ENCODE measurements around the gene IL34.

IL34 gene

GRCh38 chr16:70682239-70683145 lies 36.1 kb downstream of the IL34 start:
- no peak overlapping the region for H3K9ac ChIP-seq (ENCODE audit: low read length)
- no peak overlapping the region for H2AFZ ChIP-seq (ENCODE audit: low read depth, low read length)
- no peaks in the 10 kb centered on the region for H3K27me3 ChIP-seq (ENCODE audit: low read depth, low read length)
- H3K79me2 ChIP-seq (ENCODE audit: low read length), result no peaks in the 10 kb centered on the region
- TF ChIP-seq EZH2phosphoT487 (IDR thresholded peaks at IDR 0.05; ENCODE audit: low read depth), result no peak
- TF ChIP-seq, protein P1, sequence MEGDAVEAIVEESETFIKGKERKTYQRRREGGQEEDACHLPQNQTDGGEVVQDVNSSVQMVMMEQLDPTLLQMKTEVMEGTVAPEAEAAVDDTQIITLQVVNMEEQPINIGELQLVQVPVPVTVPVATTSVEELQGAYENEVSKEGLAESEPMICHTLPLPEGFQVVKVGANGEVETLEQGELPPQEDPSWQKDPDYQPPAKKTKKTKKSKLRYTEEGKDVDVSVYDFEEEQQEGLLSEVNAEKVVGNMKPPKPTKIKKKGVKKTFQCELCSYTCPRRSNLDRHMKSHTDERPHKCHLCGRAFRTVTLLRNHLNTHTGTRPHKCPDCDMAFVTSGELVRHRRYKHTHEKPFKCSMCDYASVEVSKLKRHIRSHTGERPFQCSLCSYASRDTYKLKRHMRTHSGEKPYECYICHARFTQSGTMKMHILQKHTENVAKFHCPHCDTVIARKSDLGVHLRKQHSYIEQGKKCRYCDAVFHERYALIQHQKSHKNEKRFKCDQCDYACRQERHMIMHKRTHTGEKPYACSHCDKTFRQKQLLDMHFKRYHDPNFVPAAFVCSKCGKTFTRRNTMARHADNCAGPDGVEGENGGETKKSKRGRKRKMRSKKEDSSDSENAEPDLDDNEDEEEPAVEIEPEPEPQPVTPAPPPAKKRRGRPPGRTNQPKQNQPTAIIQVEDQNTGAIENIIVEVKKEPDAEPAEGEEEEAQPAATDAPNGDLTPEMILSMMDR (IDR thresholded peaks at IDR 0.05; ENCODE audit: low read depth, low read length), result no peak
- H3K4me1 ChIP-seq (ENCODE audit: low read length), result no peaks in the 10 kb centered on the region
- H4K20me1 ChIP-seq (ENCODE audit: insufficient read depth, low read length), result no peaks in the 10 kb centered on the region
- H3K36me3 ChIP-seq (replicated peaks; ENCODE audit: low read depth, low read length), result no peaks in the 10 kb centered on the region
- no peaks in the 10 kb centered on the region for H3K9me3 ChIP-seq (ENCODE audit: insufficient read depth, low read length)
- H3K27ac ChIP-seq (ENCODE audit: low read length), result no peak overlapping the region
- no peak overlapping the region for H3K4me2 ChIP-seq (ENCODE audit: low read length)
- no peak overlapping the region for H3K4me3 ChIP-seq (ENCODE audit: low read length)

DNA sequence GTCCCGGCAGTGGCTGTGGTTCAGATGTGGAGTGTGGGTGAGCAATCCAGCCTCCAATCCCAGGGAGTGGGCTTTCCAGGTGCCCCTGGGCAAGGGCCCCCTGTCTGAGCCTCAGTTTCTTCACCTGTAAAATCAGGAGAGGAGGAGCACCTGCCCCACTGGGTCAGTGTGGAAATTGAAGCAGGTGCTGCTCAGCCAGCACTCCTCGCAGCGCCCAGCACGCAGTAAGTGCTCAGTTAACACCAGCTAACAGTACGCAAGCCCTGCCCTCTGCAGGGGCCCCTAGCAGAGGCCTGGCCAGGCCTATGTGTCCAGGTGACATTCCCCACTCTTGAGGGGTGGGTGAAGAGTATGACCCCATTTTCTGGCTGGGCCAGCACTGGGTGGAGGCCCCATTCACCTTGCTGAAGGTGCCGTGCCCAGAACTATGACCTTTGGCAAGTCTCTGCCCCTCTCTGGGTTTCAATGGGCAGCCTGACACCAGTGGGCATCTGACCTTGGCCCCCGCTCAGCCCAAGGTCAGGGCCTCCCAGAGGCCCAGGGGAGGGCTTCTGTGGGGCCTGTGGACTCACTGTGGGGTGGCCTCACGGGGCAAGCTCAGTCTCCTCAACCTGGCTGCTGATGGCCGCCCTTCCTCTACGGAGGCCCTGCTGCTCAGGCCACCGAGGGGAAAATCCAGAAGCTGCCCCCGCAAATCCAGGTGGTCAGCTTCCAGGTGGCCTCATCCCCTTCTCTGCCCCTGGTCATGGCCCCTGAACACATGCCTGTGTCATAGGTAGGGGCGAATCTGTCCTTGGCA lies 37.0 kb downstream of the IL34 start:
- no peaks in the 10 kb centered on the region for H3K79me2 ChIP-seq (ENCODE audit: low read length)
- no peak overlapping the region for H3K4me3 ChIP-seq (ENCODE audit: low read length)
- H3K9me3 ChIP-seq (ENCODE audit: insufficient read depth, low read length), result no peaks in the 10 kb centered on the region
- no peak overlapping the region for H2AFZ ChIP-seq (ENCODE audit: low read depth, low read length)
- no peaks in the 10 kb centered on the region for H3K27me3 ChIP-seq (ENCODE audit: low read depth, low read length)
- TF ChIP-seq EZH2phosphoT487 (IDR thresholded peaks at IDR 0.05; ENCODE audit: low read depth), result no peak
- no peaks in the 10 kb centered on the region for H3K4me1 ChIP-seq (ENCODE audit: low read length)
- H3K27ac ChIP-seq (ENCODE audit: low read length), result no peak overlapping the region
- no peak overlapping the region for H3K9ac ChIP-seq (ENCODE audit: low read length)
- H4K20me1 ChIP-seq (ENCODE audit: insufficient read depth, low read length), result no peaks in the 10 kb centered on the region
- no peaks in the 10 kb centered on the region for H3K36me3 ChIP-seq (replicated peaks; ENCODE audit: low read depth, low read length)
- no peak overlapping the region for H3K4me2 ChIP-seq (ENCODE audit: low read length)

DNA sequence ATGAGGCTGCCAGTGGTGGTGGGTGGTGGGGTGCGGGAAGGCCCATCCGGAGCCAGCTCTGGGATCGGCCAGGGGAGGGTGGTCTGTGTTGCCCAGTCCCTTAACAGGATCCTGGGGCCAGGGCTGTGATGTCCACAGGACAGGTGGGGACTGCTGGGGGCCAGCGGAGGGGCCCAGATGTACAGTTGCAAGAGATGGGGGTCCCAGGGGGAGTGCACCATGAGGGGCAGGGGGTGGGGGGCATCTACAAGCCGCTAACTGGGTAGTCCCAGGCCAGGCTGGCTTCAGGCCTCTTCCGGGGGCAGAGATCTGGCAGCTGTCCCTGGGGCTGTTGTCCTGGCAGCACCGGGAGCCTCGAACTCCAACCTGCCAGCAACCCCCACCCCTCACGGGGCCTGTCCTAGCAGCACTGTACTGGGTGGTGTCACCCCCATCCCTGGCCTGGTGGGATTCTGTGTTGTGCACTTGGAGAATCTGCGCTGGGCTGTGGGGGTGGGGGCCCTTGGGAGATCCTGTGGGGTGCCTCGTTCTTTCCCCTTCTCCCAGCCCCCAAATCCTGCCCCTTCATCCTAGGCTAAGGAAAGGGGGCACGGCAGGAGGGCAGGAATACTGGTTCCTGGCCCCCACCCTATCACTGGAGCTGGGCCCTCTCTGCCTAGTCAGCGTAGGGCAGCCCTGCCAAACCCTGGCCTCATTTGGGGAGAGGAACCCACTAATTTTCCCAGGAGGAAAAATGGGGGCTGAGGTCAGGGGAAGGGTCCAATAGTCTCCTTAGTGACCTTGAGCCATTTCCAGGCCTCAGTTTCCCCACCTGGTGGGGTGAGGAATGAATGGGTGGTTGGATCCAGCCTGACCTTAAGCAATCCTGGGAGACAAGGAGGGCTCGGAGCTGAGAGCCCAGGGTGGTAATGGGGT lies 38.0 kb downstream of the IL34 start:
- H4K20me1 ChIP-seq (ENCODE audit: insufficient read depth, low read length), result no peaks in the 10 kb centered on the region

More for the DNA sequence above, 38.0 kb downstream of the IL34 start:
- Histone ChIP-seq H3K4me3 (ENCODE audit: low read length) (no peak overlapping the region), H3K4me1 (ENCODE audit: low read length) (no peaks in the 10 kb centered on the region), H3K9ac (ENCODE audit: low read length) (no peak overlapping the region), H3K9me3 (ENCODE audit: insufficient read depth, low read length) (no peaks in the 10 kb centered on the region), H2AFZ (ENCODE audit: low read depth, low read length) (no peak overlapping the region), H3K27ac (ENCODE audit: low read length) (no peak overlapping the region), H3K4me2 (ENCODE audit: low read length) (no peak overlapping the region), H3K27me3 (ENCODE audit: low read depth, low read length) (no peaks in the 10 kb centered on the region), H3K36me3 (replicated peaks; ENCODE audit: low read depth, low read length) (no peaks in the 10 kb centered on the region), H3K79me2 (ENCODE audit: low read length) (no peaks in the 10 kb centered on the region)
- TF ChIP-seq, protein P1 (IDR thresholded peaks at IDR 0.05; ENCODE audit: low read depth, low read length), result no peak
- no peak for TF ChIP-seq EZH2phosphoT487 (IDR thresholded peaks at IDR 0.05; ENCODE audit: low read depth)
